Measurements from ENCODE around the gene NOP58. TPM values are rescaled to one million over a fixed set of nuclear protein-coding genes. Genes with fewer than 3 reads are reported as not detected.

Gene NOP58
- total and polyA plus RNA-seq, 2 of the 8 experiments (the other 6 are each of a cell fraction or from before 2014, with no cell fraction given): 41.5 to 133 TPM

GRCh38 chr2:202237787-202238233 is 27.8 kb upstream of the NOP58 start (continued):
- no peak for TF ChIP-seq TEAD4 (IDR thresholded peaks at IDR 0.05; ENCODE audit: low read depth, low read length)
- TF ChIP-seq JUN (IDR thresholded peaks at IDR 0.05; ENCODE audit: low read depth, low read length): no peak

Data from H1 (cell line).